ENCODE data around the gene OFD1. TPM values are rescaled to one million over a fixed set of nuclear protein-coding genes. Genes with fewer than 3 reads are reported as not detected.

The OFD1 gene
- total RNA-seq, 2 donors from 2014 or later: 7.7 to 8.1 TPM

GRCh38 chrX:13791559-13791958, 57.0 kb downstream of the OFD1 start:
- no peaks in the 10 kb centered on the region for H3K9me3 ChIP-seq
- DNase-seq (ENCODE audit: low spot score): no peak
- no peaks in the 10 kb centered on the region for H3K36me3 ChIP-seq
- no peak for TF ChIP-seq CTCF (IDR thresholded peaks at IDR 0.05)
- H3K4me1 ChIP-seq: no peaks in the 10 kb centered on the region
- H3K27ac ChIP-seq: peak overlapping the region in 1 of 2 donors; percentile 53
- no peaks in the 10 kb centered on the region for H3K27me3 ChIP-seq
- H3K4me3 ChIP-seq: no peak overlapping the region

- no peak for TF ChIP-seq CTCF (IDR thresholded peaks at IDR 0.05)
- no peaks in the 10 kb centered on the region for H3K27me3 ChIP-seq
- H3K9me3 ChIP-seq: no peaks in the 10 kb centered on the region
- H3K4me1 ChIP-seq: no peaks in the 10 kb centered on the region
- no peak for DNase-seq (ENCODE audit: low spot score)
- no peak overlapping the region for H3K4me3 ChIP-seq
- H3K27ac ChIP-seq: no peak overlapping the region
- H3K36me3 ChIP-seq: no peaks in the 10 kb centered on the region
These were observed 59.3 kb downstream of the OFD1 start for GRCh38 chrX:13793897-13794296.

- Histone ChIP-seq H3K4me3 (no peak overlapping the region), H3K36me3 (no peaks in the 10 kb centered on the region), H3K27ac (no peak overlapping the region), H3K9me3 (no peaks in the 10 kb centered on the region), H3K4me1 (no peaks in the 10 kb centered on the region), H3K27me3 (no peaks in the 10 kb centered on the region)
- no peak for TF ChIP-seq CTCF (IDR thresholded peaks at IDR 0.05)
- no peak for DNase-seq (ENCODE audit: low spot score)
These were observed 59.9 kb downstream of the OFD1 start for GRCh38 chrX:13794417-13794816.

GRCh38 chrX:13797512-13797911, 63.0 kb downstream of the OFD1 start:
- no peaks in the 10 kb centered on the region for H3K36me3 ChIP-seq
- peaks cover 0 to 13% of the 10 kb centered on the region in 2 donors for H3K9me3 ChIP-seq
- H3K4me1 ChIP-seq: no peaks in the 10 kb centered on the region
- H3K27ac ChIP-seq: no peak overlapping the region
- H3K27me3 ChIP-seq: no peaks in the 10 kb centered on the region
- TF ChIP-seq CTCF (IDR thresholded peaks at IDR 0.05): no peak
- no peak for DNase-seq (ENCODE audit: low spot score)
- H3K4me3 ChIP-seq: no peak overlapping the region

- TF ChIP-seq CTCF (IDR thresholded peaks at IDR 0.05): no peak
- Histone ChIP-seq H3K4me1 (no peaks in the 10 kb centered on the region), H3K9me3 (peaks cover 0 to 13% of the 10 kb centered on the region in 2 donors), H3K27ac (no peak overlapping the region), H3K27me3 (no peaks in the 10 kb centered on the region), H3K4me3 (no peak overlapping the region), H3K36me3 (no peaks in the 10 kb centered on the region)
- DNase-seq (ENCODE audit: low spot score): no peak
These were observed 63.6 kb downstream of the OFD1 start for GRCh38 chrX:13798184-13798583.

GRCh38 chrX:13803116-13803515, 68.6 kb downstream of the OFD1 start:
- no peaks in the 10 kb centered on the region for H3K36me3 ChIP-seq
- peaks cover 0 to 13% of the 10 kb centered on the region in 2 donors for H3K9me3 ChIP-seq
- H3K4me1 ChIP-seq: no peaks in the 10 kb centered on the region
- H3K27ac ChIP-seq: no peak overlapping the region
- no peak for DNase-seq (ENCODE audit: low spot score)
- no peaks in the 10 kb centered on the region for H3K27me3 ChIP-seq
- no peak overlapping the region for H3K4me3 ChIP-seq
- TF ChIP-seq CTCF (IDR thresholded peaks at IDR 0.05): no peak

Measured in right atrium auricular region (tissue), 2 donors.